DMS153 (cell line): ENCODE measurements around the gene TDRD1.

Experiments
- DNase-seq: peaks from one replicate; lab custom pipeline; 2025; lab: John Stamatoyannopoulos, UW

Gene TDRD1

DNA sequence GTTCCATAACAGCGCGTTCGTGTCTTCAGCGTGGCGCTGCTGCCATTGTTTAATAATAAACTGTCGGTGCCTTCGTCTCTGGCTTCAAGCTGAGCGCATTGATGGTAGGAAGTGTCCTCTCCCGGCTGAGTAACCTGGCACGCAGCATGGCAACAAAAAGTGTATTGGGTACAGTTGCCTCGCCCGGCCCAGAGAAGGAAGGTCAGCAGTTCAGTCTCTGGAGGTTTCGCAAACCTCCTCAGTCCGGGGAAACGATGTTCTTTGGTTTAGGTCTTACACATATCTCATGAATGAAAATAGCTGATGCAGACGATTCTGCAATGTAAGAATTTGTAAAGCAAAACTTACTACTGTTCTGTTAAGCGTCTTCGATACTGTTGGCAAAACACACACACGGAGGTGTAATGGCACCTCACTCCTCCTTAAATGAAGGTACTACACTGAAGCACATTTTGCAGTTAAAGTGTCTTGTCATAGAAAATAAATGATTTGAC lies 4.4 kb upstream of the TDRD1 start:
- DNase-seq: no peak

DNA sequence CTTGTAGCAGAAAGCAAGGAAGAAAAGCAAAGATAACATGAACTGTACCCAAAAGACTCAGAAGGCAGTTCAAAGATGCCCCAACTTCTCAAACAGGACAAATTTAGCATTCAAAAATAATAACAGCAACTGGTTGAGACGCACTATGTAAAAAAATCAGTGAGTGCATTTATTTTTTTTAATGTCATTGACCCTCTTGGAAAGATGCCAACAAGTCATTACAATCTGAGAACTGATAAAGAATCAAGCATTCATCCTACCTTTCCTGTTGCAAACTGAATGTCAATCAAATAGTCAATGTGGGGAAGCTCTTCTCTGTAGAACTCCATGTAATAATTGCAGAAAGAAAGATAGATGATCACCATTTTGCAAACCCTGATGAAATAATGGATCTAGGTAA lies 3.5 kb upstream of the TDRD1 start:
- DNase-seq: no peak

DNA sequence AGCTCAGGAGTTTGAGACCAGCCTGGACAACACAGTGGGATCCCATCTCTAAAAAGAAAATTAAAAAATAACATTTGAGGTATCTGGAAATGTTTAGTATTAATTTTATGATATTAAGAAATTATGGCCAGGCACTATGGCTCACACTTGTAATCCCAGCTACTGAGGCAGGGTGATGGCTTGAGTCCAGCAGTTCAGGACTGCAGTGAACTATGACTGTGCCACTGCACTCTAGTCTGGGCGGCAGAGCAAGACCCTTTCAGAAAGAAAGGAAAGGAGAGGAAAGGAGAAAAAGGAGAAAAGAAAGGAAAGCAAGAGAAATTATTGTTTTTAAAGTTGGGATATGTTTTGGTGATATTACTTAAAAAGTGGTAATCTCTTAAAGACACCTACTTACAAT lies 2.6 kb upstream of the TDRD1 start:
- DNase-seq: no peak

DNA sequence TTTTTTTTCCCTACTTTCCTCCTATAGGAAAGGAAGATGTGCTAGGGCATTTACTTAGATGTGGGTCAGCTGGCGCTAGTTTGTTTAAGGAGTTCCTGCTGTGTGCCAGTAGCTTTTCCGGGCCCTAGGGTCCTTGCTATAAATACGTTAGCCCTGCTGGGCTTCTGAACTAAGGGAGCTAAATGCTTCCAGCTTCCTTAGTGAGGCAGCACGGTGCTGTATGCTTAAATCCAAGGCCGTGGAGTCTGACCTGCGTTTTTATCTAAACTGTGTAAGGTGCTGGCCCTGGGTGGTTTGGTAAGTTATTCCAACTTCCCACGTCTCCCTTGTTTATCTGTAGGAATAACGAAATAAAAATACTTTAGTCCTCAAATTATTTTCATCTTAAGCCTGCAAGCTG lies 594 bp downstream of the TDRD1 start:
- DNase-seq: no peak

DNA sequence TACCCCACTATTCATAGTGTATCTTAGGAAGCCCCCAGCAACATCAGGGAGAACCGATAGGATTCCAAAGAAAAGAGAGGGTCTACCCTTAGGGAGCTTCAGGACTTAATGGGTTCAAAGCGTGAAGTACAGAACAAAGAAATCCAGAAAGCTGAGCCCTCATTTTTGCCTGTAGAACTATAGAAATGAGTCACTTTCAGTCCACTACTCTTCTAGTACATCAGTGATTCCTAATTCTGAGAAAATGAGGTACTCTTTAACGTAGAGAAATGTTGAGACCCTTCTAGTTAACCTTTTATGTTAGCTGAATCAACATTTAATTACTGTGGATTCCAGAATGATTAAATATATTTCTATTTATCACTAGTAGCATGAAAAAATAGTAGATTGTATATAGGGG lies 1.8 kb downstream of the TDRD1 start:
- DNase-seq: no peak

DNA sequence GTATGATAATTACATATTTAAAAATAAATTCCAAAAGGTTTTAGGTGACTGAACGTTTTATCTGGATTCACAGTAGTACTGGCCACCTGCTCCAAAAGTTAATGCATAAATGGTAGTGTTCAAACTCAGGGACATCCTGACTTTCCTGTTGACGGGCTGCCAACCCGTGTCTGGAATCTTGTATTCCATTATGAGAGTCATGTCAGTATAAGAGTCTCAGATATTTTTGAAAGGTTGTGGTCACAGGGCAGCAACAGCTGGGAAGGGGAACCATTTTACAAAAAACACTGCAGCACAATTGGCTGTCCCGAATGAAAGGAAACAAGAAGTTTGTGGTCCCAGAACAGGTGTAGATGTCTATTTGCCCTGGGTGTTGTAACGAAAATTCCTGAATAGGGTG lies 2.8 kb downstream of the TDRD1 start:
- DNase-seq: no peak

DNA sequence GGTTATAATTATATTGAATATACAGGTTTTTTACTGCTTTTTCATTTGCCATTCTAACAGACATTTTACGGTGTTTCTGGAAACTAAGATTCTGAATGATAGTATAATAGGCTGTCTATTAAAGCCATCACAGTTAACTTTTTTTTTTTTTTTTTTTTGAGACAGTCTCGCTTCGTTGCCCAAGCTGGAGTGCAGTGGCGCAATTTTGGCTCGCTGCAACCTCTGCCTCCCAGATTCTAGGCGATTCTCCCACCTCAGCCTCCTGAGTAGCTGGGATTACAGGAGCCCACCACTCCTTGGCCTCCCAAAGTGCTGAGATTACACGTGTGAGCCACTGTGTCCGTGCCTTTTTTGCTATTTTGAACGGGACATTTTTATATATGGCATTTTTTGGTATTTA lies 4.4 kb downstream of the TDRD1 start:
- no peak for DNase-seq

DNA sequence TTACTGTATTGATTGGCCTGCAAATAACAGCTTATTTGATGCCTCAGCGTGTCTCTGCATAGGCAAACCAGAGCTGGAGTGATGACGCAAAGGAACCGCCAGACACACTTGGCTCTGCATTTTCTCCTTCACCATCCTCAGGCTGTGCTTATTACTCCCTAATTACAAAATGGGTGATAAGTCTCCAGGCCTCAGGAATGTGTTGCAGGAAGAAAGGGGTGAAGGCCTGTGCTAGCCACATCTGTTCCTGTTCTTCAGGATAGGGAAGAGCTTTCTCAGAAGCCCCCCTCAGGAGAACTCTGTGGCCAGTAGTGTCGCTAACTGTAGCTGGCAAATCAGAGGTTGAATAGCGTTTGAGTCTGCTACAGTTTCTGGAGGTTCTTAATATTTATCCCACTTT lies 5.1 kb downstream of the TDRD1 start:
- DNase-seq: no peak

DNA sequence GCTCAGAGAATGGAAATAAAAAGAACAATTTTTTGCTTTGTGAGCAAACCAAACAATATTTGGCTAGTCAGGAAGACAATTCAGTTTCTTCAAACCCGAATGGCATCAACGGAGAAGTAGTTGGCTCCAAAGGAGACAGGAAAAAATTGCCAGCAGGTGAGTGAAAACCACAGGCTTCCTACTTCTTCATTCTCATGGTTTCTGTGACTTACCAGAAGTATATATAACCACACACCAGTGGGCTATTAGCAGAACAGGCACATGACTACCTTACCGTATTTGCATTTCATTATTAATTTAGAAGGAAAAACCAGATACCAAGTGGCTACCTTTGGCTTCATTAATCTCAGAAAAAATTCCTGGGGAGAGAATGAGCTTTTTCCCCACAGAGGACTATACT lies 8.8 kb downstream of the TDRD1 start:
- DNase-seq: no peak

DNA sequence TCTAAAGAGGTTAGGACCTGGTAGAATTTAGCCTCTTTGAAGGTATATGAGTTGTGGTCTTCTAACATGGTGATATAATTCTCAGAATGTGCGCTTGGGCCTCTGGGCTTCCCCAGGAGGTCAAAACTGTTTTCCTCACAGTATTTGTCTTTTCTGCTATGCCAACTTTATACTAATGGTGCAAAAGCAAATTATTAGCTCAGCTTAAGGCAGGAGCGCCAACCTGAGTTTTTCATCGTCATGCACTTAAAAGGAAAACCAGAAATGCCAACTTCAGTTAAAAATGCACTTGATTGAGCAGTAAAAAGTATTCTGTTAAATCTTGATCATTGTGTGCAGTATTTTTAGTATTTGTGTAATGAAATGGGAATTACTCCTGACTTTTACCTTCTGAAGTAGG lies 9.7 kb downstream of the TDRD1 start:
- no peak for DNase-seq

DNA sequence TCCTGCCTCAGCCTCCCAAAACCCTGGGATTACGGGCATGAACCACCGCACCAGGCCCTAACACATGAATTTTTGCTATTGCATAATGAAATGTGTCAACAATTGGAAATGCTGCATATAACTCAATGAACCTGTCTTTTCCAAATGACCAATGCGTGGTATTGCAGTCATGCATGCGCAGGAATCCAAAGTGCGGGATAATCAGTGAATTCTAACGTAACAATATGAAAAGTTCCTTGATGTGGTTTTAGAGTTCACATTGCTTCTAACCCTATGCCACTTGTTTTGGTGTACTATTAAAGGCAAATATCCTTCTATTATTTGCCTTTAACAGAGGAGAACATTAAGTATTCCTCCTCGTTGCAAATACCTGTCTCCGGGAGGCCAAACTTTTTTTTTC lies 10.5 kb downstream of the TDRD1 start:
- no peak for DNase-seq

DNA sequence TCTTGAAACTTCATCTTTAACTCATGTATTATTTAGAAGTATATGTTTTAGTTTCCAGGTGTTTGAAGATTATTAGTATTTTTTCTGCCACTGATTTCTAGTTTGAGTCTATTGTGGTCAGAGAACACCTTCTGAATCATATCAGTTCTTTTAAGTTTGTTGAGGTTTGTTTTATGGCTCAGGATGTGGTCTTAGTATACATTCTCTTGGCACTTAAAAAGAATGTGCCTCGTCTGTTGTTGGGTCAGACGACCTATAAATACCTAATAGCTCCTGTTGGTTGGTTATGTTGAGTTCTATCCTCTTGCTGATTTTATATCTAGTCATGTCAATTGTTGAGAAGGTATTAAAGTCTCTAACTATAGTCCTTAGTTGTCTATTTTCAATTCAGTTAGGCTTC lies 15.9 kb downstream of the TDRD1 start:
- no peak for DNase-seq

DNA sequence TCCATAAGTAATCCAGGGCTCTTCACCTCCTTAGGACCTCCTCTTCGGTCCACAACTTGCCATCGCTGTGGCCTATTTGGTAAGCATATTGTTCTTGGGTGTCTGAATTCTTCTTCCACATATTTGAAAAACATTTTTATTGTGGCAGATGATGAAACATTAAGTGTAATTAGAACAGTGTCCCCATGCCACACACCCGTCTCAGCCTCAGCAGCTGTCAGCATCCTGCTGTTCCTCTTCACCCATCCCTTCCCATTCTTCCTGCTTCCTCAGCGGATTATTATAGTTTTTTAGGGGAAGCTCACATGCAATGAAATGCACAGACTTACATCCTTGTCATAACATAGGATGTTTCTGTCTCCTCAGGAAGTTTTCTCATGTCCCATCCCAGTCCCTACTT lies 20.1 kb downstream of the TDRD1 start:
- no peak for DNase-seq

DNA sequence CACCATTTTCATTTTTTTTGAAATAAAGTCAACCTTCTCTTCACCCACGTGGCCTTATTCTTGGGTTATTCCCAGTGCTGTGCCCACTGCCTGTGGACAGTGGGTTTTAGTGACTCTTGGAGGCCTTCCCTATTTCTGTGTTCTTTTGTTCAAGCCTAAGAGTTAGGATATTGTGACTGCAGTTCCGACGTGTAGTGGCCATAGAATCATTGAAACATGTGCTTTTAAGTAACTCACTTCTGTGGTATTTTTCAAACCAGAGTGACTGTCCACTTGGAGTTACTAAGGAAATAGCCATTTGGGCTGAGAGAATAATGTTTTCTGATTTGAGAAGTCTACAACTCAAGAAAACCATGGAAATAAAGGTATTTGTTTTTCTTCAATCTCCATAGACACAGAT lies 23.7 kb downstream of the TDRD1 start:
- no peak for DNase-seq

DNA sequence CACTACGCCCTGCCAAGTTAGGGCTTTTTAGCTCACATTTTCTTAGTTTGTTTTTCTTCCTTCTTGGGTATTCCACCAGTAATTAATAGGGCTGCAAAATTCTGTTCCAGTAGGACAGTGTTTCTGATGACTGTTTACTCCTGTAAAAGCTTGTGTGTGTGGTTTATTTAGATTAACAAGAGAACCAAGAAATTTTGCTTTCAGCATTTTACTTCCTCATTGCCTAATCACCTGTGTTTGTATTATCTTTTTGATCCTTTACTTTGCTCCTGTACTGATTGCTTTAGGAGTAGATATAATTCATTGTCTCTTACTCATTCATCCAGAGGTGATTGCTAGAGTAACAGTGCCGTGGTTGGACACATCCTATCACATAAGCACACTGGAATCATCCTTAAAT lies 27.7 kb downstream of the TDRD1 start:
- no peak for DNase-seq

DNA sequence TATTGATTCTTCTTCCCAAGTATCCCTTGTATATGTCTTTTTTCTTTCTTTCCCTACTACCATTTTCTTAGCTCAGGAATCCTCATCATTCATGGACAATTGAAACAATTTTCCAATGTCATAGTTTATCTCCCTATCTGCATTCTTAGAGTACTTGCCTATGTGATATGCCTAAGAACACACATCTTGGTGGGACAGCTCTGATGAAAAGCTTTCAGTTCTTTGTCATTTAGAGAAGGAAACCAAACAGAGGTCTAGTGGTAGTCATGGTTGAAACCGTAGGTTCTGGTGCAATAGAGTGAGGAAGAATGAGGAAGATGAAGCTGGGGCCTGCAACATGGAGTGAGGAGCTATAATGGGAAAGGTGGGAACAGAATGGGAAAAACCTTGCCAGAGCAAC lies 28.2 kb downstream of the TDRD1 start:
- no peak for DNase-seq

DNA sequence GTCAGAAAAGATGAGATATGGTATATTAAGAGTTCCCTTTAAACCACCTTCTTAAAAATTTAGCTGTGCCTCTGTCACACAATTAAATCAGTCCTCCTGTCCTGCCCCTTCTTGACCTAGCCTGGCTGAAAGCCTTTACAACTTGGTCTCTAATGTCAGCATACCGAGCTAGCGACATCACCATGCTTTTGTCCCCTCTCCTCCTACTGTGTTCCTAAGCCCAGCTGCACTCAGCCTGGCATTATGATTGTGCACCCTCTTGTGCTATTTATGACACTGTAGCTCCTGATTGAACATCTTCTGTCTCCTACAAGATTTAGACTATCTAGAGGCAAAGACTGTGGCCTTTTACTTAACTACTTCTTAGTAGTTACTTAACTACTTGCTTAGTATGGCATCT lies 29.2 kb downstream of the TDRD1 start:
- no peak for DNase-seq

DNA sequence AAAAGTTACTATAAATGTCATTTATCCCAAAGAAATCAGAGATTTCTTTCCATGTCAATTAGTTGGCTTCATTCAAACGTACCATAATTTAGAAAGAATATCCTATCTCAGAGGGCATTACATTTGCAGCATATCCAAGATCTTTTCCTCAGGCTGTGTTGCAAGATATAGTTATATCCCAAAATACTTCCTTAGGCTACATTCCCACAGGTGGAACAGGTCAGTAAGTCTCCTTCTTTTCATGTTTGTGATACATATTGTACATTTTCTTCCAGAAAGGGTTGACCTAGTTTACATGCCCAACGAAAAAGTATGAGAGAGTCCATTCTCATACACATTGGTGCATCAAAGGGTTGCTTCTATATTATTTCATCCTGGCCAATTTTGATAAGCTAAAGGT lies 33.0 kb downstream of the TDRD1 start:
- DNase-seq: no peak

DNA sequence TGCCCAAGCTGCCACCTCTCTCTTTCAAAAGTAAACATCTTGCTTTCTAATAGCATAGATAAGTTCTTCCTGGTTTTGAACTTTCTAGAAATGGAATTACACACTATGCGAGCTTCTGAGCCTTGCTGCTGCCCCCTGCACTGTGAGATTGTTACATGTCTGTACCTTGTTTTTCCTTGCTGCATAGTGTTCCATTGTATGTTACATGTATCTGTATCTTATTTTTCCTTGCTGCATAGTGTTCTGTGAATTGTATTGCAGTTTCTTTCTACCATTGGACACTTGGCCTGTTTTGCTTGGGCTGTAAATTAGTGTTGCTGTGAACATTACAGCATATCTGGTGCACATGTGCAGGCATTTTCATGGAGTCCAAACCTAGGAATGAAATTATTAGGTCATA lies 35.9 kb downstream of the TDRD1 start:
- DNase-seq: no peak

DNA sequence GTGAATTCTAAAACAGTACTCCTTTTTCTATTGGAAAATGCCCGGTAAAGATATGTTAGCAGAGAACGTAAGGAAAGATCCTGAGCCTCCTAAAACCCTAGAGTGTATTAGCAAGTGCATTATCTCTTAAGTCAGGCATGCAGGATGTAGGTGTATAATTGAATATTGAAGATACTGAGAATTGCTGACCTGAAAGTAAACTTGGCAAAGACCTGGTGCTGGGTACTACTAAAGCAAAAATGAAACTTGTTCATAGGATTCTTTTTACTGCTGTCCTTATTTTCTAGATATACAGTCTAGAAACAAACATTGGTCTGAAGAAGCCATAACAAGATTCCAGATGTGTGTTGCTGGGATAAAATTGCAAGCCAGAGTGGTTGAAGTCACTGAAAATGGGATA lies 41.1 kb downstream of the TDRD1 start:
- DNase-seq: no peak

DNA sequence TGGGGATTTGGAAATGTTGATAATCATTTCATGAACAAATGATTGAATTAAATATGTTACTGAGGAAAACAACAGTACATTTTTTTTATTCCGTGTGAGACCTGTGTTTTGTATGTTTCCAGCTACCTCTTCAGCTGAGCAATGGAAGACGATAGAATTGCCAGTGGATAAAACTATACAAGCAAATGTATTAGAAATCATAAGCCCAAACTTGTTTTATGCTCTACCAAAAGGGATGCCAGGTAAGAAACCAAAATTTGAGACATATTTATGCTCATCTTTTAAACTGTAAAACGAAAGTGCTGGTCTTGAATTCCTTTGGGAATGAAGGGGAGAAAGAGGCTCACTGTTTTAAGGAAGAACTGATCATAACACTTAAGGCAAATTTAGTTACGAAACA lies 42.1 kb downstream of the TDRD1 start:
- DNase-seq: no peak

DNA sequence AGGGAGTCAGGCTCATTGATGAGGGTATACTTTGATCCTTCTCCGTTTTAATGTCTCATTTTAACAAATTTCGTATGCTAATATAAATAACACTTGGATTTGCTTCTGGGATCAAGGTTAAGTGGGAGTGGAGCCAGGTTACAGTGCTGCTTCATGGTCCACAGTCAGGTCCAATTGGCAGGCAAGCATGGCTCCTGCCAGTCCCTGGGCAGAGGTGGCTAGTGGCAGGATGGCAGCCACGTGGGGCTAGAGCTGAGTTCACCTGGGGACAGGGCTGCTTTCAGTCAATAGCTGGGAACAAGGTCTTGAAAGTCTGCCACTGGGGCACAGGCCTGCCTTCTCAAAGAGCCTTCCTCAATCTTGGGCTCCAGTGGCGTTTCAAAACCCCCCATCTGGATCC lies 43.9 kb downstream of the TDRD1 start:
- DNase-seq: no peak

DNA sequence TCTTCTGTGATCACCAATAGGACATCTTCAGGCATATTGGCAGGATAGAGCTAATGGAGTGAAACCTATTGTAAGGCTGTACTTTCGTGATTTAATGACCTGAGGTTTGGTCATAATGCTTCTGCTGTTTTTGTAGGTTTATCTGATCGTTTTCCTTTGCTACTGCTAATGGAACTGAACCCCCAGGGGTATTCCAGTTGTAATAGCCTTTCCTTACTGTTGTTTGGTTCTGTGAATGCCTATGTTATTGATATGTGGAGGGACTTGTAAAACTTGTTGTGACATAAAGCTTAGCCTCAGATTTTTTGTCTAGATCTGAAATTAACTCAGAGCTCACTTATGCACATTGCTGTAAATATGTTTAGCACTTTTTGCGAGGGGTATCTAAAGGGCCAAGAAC lies 49.0 kb downstream of the TDRD1 start:
- DNase-seq: no peak

DNA sequence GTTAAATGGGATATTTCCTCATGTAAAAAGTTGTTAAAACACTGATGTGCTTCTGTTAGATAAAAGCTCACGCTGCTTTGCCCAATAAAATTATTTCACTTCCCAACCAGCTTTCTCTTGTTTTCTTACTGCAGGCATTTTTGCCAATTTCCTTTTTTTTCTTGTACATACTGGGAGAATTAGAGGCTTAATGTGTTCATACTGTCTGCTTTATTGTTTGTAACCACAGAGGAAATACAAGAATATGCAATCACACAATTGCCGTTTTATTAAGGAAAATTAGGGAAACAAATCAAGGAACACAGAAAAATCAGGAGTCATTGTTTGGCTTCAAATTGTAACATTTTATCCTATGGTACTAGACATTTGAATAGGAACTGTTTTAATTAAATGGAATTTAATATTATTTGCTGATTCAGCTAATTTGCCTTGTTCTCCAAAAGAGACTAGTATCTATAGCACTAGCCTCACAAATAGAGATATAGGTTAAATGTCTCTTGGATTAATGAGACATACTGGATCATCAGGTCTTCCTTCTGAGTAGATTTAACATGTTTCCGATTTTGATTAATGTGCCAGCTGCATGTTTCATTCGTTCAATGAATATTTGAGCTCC lies 53.5 kb downstream of the TDRD1 start:
- no peak for DNase-seq

DNA sequence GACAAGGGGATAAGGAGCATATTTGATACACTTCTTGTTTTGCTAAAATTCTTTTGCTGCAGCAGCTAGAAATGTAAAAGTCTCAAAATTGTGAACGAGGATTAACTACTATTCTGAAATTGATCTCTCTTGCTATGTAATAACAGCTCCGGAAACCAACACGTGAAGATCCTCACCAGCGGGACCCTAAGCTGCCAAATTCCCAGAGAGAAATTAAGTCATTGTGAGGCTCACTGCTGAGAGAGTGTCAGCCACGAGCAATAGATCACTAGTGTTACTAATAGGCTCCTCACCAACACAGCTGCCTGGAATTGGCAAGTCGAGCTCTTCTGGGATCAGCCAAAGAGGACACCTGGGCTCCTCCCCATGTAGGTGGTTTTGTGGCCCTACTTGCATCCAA lies 54.3 kb downstream of the TDRD1 start:
- DNase-seq: no peak
